HEK293 (cell line): ENCODE measurements around the gene AK9.
A peak's percentile ranks its signal among the peaks of the same experiment; 100 is the strongest.

ENCODE experiments used
- IKZF3 ChIP-seq: fragments of 450-650 bp; IDR thresholded peaks from 2 replicates; pipeline ENCODE4 v1.5.0; 2018; ENCODE audit warnings: missing biosample characterization, mild to moderate bottlenecking, missing genetic modification characterization, moderate library complexity
- KLF16 ChIP-seq: fragments of 450-650 bp; formaldehyde crosslinking; IDR thresholded peaks from 2 replicates; pipeline ENCODE4 v1.5.1; 2017; ENCODE audit warnings: missing biosample characterization, missing genetic modification characterization
- KLF9 ChIP-seq: fragments of 450-650 bp; formaldehyde crosslinking; IDR thresholded peaks from 2 replicates; pipeline ENCODE4 v1.5.1; 2016; ENCODE audit warnings: missing biosample characterization, missing genetic modification characterization, low read depth
- OVOL3 ChIP-seq: fragments of 450-650 bp; formaldehyde crosslinking; IDR thresholded peaks from 2 replicates; pipeline ENCODE4 v1.5.1; 2016; ENCODE audit warnings: missing biosample characterization, missing genetic modification characterization
- SP2 ChIP-seq: fragments of 450-650 bp; formaldehyde crosslinking; IDR thresholded peaks from 2 replicates; pipeline ENCODE4 v1.5.1; 2016; ENCODE audit warnings: missing biosample characterization, missing genetic modification characterization
- SP7 ChIP-seq: fragments of 450-650 bp; formaldehyde crosslinking; IDR thresholded peaks from 2 replicates; pipeline ENCODE4 v1.5.1; 2016; ENCODE audit warnings: missing biosample characterization, missing genetic modification characterization
- YY1 ChIP-seq: fragments of 450-650 bp; formaldehyde crosslinking; IDR thresholded peaks from 2 replicates; pipeline ENCODE4 v1.5.1; 2018; ENCODE audit warnings: missing biosample characterization, missing genetic modification characterization
- ZBTB1 ChIP-seq: fragments of 450-650 bp; formaldehyde crosslinking; IDR thresholded peaks from 2 replicates; pipeline ENCODE4 v1.5.1; 2016; ENCODE audit warnings: missing biosample characterization, missing genetic modification characterization
- ZBTB17 ChIP-seq: fragments of 450-650 bp; formaldehyde crosslinking; IDR thresholded peaks from 2 replicates; pipeline ENCODE4 v1.5.1; 2016; ENCODE audit warnings: missing biosample characterization, missing genetic modification characterization
- ZBTB44 ChIP-seq: fragments of 450-650 bp; IDR thresholded peaks from 2 replicates; pipeline ENCODE4 v1.5.1; 2018; ENCODE audit warnings: missing biosample characterization, mild to moderate bottlenecking, missing genetic modification characterization
- ZEB2 ChIP-seq: fragments of 450-650 bp; formaldehyde crosslinking; IDR thresholded peaks from 2 replicates; pipeline ENCODE4 v1.5.1; 2016; ENCODE audit warnings: missing biosample characterization, missing genetic modification characterization
- ZFP69B ChIP-seq: fragments of 450-650 bp; formaldehyde crosslinking; IDR thresholded peaks from 2 replicates; pipeline ENCODE4 v1.5.1; 2016; ENCODE audit warnings: missing biosample characterization, missing genetic modification characterization
- ZNF140 ChIP-seq: fragments of 450-650 bp; formaldehyde crosslinking; IDR thresholded peaks from 2 replicates; pipeline ENCODE4 v1.5.1; 2016; ENCODE audit warnings: missing biosample characterization, missing genetic modification characterization
- ZNF16 ChIP-seq: fragments of 450-650 bp; formaldehyde crosslinking; IDR thresholded peaks from 2 replicates; pipeline ENCODE4 v1.5.1; 2016; ENCODE audit warnings: low read depth, missing biosample characterization, missing genetic modification characterization
- ZNF184 ChIP-seq: fragments of 450-650 bp; IDR thresholded peaks from 2 replicates; pipeline ENCODE4 v1.5.1; 2018; ENCODE audit warnings: missing biosample characterization, mild to moderate bottlenecking, missing genetic modification characterization
- ZNF214 ChIP-seq: fragments of 450-650 bp; formaldehyde crosslinking; IDR thresholded peaks from 2 replicates; pipeline ENCODE4 v1.5.1; 2017; ENCODE audit warnings: missing biosample characterization, mild to moderate bottlenecking, missing genetic modification characterization, borderline replicate concordance
- ZNF341 ChIP-seq: fragments of 450-650 bp; formaldehyde crosslinking; IDR thresholded peaks from 2 replicates; pipeline ENCODE4; 2016; ENCODE audit warnings: low read depth, missing biosample characterization, missing genetic modification characterization
- ZNF394 ChIP-seq: fragments of 450-650 bp; formaldehyde crosslinking; IDR thresholded peaks from 2 replicates; pipeline ENCODE4 v1.5.1; 2016; ENCODE audit warnings: missing biosample characterization, missing genetic modification characterization, mild to moderate bottlenecking, moderate library complexity, borderline replicate concordance
- ZNF473 ChIP-seq: fragments of 450-650 bp; formaldehyde crosslinking; IDR thresholded peaks from 2 replicates; pipeline ENCODE4 v1.5.1; 2017; ENCODE audit warnings: missing biosample characterization, missing genetic modification characterization
- ZNF561 ChIP-seq: fragments of 450-650 bp; IDR thresholded peaks from 2 replicates; pipeline ENCODE4 v1.5.1; 2018; ENCODE audit warnings: missing biosample characterization, missing genetic modification characterization, borderline replicate concordance
- ZNF580 ChIP-seq: fragments of 450-650 bp; formaldehyde crosslinking; IDR thresholded peaks from 2 replicates; pipeline ENCODE4 v1.5.1; 2016; ENCODE audit warnings: missing biosample characterization, missing genetic modification characterization
- ZNF610 ChIP-seq: fragments of 450-650 bp; formaldehyde crosslinking; IDR thresholded peaks from 2 replicates; pipeline ENCODE4 v1.5.1; 2016; ENCODE audit warnings: missing biosample characterization, missing genetic modification characterization, borderline replicate concordance
- ZNF654 ChIP-seq: fragments of 450-650 bp; formaldehyde crosslinking; IDR thresholded peaks from 2 replicates; pipeline ENCODE4 v1.5.1; 2016; ENCODE audit warnings: low read depth, missing biosample characterization, missing genetic modification characterization
- ZNF660 ChIP-seq: fragments of 450-650 bp; IDR thresholded peaks from 2 replicates; pipeline ENCODE4 v1.5.1; 2018; ENCODE audit warnings: missing biosample characterization, mild to moderate bottlenecking, missing genetic modification characterization
- ZNF837 ChIP-seq: fragments of 450-650 bp; formaldehyde crosslinking; IDR thresholded peaks from 2 replicates; pipeline ENCODE4 v1.5.1; 2016; ENCODE audit warnings: missing biosample characterization, missing genetic modification characterization
- TF ChIP-seq, protein P1 (sequence below): fragments of 450-650 bp; formaldehyde crosslinking; IDR thresholded peaks from 2 replicates; pipeline ENCODE4 v1.5.1; 2016; ENCODE audit warnings: missing biosample characterization, missing genetic modification characterization
- TF ChIP-seq, protein P2 (sequence below): fragments of 450-650 bp; formaldehyde crosslinking; IDR thresholded peaks from 2 replicates; pipeline ENCODE4 v1.5.1; 2017; ENCODE audit warnings: missing biosample characterization, missing genetic modification characterization
- TF ChIP-seq, protein P3 (sequence below): fragments of 450-650 bp; formaldehyde crosslinking; optimal IDR thresholded peaks from 2 replicates; pipeline ENCODE3; 2016; ENCODE audit warnings: missing biosample characterization, mild to moderate bottlenecking, missing genetic modification characterization
- TF ChIP-seq, protein P4 (sequence below): IDR thresholded peaks from 2 replicates; pipeline ENCODE4 v1.6.1; 2011; ENCODE audit warnings: mild to moderate bottlenecking, low read depth, low read length, borderline replicate concordance
- TF ChIP-seq, protein P5 (sequence below): fragments of 450-650 bp; formaldehyde crosslinking; IDR thresholded peaks from 2 replicates; pipeline ENCODE4 v1.5.1; 2017; ENCODE audit warnings: missing biosample characterization, missing genetic modification characterization

The AK9 gene

GRCh38 chr6:109482905-109483734, 207.9 kb downstream of the AK9 start, which contains the start of gene ZBTB24 (continued):
- TF ChIP-seq ZEB2 = no peak
- TF ChIP-seq ZNF394 (tag by site-specific recombination) = no peak
- TF ChIP-seq, protein P1, sequence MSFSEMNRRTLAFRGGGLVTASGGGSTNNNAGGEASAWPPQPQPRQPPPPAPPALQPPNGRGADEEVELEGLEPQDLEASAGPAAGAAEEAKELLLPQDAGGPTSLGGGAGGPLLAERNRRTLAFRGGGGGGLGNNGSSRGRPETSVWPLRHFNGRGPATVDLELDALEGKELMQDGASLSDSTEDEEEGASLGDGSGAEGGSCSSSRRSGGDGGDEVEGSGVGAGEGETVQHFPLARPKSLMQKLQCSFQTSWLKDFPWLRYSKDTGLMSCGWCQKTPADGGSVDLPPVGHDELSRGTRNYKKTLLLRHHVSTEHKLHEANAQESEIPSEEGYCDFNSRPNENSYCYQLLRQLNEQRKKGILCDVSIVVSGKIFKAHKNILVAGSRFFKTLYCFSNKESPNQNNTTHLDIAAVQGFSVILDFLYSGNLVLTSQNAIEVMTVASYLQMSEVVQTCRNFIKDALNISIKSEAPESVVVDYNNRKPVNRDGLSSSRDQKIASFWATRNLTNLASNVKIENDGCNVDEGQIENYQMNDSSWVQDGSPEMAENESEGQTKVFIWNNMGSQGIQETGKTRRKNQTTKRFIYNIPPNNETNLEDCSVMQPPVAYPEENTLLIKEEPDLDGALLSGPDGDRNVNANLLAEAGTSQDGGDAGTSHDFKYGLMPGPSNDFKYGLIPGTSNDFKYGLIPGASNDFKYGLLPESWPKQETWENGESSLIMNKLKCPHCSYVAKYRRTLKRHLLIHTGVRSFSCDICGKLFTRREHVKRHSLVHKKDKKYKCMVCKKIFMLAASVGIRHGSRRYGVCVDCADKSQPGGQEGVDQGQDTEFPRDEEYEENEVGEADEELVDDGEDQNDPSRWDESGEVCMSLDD (tag by site-specific recombination) = no peak
- no peak for TF ChIP-seq ZNF654 (tag by site-specific recombination)
- no peak for TF ChIP-seq ZNF341 (tag by site-specific recombination)
- TF ChIP-seq ZBTB44 (tag by site-specific recombination) = 0 out of 2 replicates have a peak, but pooled peaks have one; percentile 30
- TF ChIP-seq, protein P2, sequence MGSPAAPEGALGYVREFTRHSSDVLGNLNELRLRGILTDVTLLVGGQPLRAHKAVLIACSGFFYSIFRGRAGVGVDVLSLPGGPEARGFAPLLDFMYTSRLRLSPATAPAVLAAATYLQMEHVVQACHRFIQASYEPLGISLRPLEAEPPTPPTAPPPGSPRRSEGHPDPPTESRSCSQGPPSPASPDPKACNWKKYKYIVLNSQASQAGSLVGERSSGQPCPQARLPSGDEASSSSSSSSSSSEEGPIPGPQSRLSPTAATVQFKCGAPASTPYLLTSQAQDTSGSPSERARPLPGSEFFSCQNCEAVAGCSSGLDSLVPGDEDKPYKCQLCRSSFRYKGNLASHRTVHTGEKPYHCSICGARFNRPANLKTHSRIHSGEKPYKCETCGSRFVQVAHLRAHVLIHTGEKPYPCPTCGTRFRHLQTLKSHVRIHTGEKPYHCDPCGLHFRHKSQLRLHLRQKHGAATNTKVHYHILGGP = no peak
- TF ChIP-seq ZNF184 (tag by site-specific recombination) = no peak
- no peak for TF ChIP-seq SP7 (tag by site-specific recombination)
- TF ChIP-seq ZNF473 (tag by site-specific recombination) = no peak
- 0 out of 2 replicates have a peak, but pooled peaks have one; percentile 5 for TF ChIP-seq SP2 (tag by site-specific recombination)
- TF ChIP-seq ZNF837 (tag by site-specific recombination) = no peak
- no peak for TF ChIP-seq ZFP69B (tag by site-specific recombination)
- TF ChIP-seq, protein P3, sequence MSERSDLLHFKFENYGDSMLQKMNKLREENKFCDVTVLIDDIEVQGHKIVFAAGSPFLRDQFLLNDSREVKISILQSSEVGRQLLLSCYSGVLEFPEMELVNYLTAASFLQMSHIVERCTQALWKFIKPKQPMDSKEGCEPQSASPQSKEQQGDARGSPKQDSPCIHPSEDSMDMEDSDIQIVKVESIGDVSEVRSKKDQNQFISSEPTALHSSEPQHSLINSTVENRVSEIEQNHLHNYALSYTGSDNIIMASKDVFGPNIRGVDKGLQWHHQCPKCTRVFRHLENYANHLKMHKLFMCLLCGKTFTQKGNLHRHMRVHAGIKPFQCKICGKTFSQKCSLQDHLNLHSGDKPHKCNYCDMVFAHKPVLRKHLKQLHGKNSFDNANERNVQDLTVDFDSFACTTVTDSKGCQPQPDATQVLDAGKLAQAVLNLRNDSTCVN (tag by site-specific recombination) = peak; percentile 59
- no peak for TF ChIP-seq ZNF16 (tag by site-specific recombination)
- TF ChIP-seq OVOL3 = no peak
- TF ChIP-seq IKZF3 (tag by site-specific recombination) = 0 out of 2 replicates have a peak, but pooled peaks have one; percentile 28
- no peak for TF ChIP-seq ZNF610 (tag by site-specific recombination)
- TF ChIP-seq, protein P4, sequence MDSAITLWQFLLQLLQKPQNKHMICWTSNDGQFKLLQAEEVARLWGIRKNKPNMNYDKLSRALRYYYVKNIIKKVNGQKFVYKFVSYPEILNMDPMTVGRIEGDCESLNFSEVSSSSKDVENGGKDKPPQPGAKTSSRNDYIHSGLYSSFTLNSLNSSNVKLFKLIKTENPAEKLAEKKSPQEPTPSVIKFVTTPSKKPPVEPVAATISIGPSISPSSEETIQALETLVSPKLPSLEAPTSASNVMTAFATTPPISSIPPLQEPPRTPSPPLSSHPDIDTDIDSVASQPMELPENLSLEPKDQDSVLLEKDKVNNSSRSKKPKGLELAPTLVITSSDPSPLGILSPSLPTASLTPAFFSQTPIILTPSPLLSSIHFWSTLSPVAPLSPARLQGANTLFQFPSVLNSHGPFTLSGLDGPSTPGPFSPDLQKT = no peak
- TF ChIP-seq ZNF580 = no peak
- no peak for TF ChIP-seq ZNF140
- peak; percentile 82 for TF ChIP-seq ZNF660
- no peak for TF ChIP-seq ZBTB1
- no peak for TF ChIP-seq KLF16 (tag by site-specific recombination)
- TF ChIP-seq YY1 = peak; percentile 22; the same call in 1 of the 2 replicates
- TF ChIP-seq ZNF561 (tag by site-specific recombination) = peak; percentile 52; the same call in 1 of the 2 replicates
- TF ChIP-seq, protein P5, sequence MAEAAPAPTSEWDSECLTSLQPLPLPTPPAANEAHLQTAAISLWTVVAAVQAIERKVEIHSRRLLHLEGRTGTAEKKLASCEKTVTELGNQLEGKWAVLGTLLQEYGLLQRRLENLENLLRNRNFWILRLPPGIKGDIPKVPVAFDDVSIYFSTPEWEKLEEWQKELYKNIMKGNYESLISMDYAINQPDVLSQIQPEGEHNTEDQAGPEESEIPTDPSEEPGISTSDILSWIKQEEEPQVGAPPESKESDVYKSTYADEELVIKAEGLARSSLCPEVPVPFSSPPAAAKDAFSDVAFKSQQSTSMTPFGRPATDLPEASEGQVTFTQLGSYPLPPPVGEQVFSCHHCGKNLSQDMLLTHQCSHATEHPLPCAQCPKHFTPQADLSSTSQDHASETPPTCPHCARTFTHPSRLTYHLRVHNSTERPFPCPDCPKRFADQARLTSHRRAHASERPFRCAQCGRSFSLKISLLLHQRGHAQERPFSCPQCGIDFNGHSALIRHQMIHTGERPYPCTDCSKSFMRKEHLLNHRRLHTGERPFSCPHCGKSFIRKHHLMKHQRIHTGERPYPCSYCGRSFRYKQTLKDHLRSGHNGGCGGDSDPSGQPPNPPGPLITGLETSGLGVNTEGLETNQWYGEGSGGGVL (tag by site-specific recombination) = no peak
- no peak for TF ChIP-seq ZNF214 (tag by site-specific recombination)
- no peak for TF ChIP-seq KLF9 (tag by site-specific recombination)
- TF ChIP-seq ZBTB17 (tag by site-specific recombination) = no peak
